Stimulated activated CD4-positive, alpha-beta T cell treated with anti-CD3 and anti-CD28 coated beads, Interleukin-12 subunit alpha, Interleukin-12 subunit beta, amount 100 ng/mL, for 48 hours (primary cell): ENCODE data around the gene SMAD3.

Experiments used
- DNase-seq, 3 donors: peaks; one replicate each; pipeline ENCODE4 v3.0.0-alpha.2; 2020; ENCODE audit warnings: low read depth in 2 of 3, low spot score in 1 of 3

Gene SMAD3

GRCh38 chr15:67158367-67158766, 93.0 kb downstream of the SMAD3 start:
- no peak for DNase-seq

GRCh38 chr15:67161412-67161811, 96.0 kb downstream of the SMAD3 start:
- DNase-seq = no peak

GRCh38 chr15:67161881-67162280, 96.5 kb downstream of the SMAD3 start:
- no peak for DNase-seq

GRCh38 chr15:67163180-67163579, 97.8 kb downstream of the SMAD3 start:
- DNase-seq = no peak

- no peak for DNase-seq
These were observed 99.0 kb downstream of the SMAD3 start for GRCh38 chr15:67164401-67164791.

- DNase-seq = no peak
These were observed 99.4 kb downstream of the SMAD3 start for GRCh38 chr15:67164811-67165253.

GRCh38 chr15:67165254-67166253, 100.2 kb downstream of the SMAD3 start:
- no peak for DNase-seq

GRCh38 chr15:67166280-67167009, 101.0 kb downstream of the SMAD3 start:
- no peak for DNase-seq

GRCh38 chr15:67167091-67167490, 101.7 kb downstream of the SMAD3 start:
- no peak for DNase-seq

- DNase-seq = no peak
These were observed 103.3 kb downstream of the SMAD3 start for GRCh38 chr15:67168694-67169093.

- DNase-seq = no peak
These were observed 104.9 kb downstream of the SMAD3 start for GRCh38 chr15:67170143-67170925.

GRCh38 chr15:67171471-67171870, 106.1 kb downstream of the SMAD3 start:
- DNase-seq = no peak

- peak in 1 of 3 donors; percentile 40 for DNase-seq
These were observed 106.8 kb downstream of the SMAD3 start for GRCh38 chr15:67172172-67172571.

GRCh38 chr15:67173005-67173404, 107.6 kb downstream of the SMAD3 start:
- no peak for DNase-seq

GRCh38 chr15:67173786-67174185, 108.4 kb downstream of the SMAD3 start:
- no peak for DNase-seq

GRCh38 chr15:67174446-67174845, 109.0 kb downstream of the SMAD3 start:
- DNase-seq = no peak

GRCh38 chr15:67174864-67175573, 109.6 kb downstream of the SMAD3 start:
- DNase-seq = peak in 1 of 3 donors; percentile 40

- peak in 1 of 3 donors; percentile 20 for DNase-seq
These were observed 110.3 kb downstream of the SMAD3 start for GRCh38 chr15:67175643-67176071.

GRCh38 chr15:67176195-67176971, 111.0 kb downstream of the SMAD3 start:
- DNase-seq = no peak

- DNase-seq = no peak
These were observed 112.3 kb downstream of the SMAD3 start for GRCh38 chr15:67177752-67178151.
